Measurements from ENCODE around the gene MRPS31.
"Not testable (repeated sequence)": the region's sequence is repeated elsewhere in the genome, so short reads cannot be mapped to it uniquely, and the experiment has no call there.

Gene MRPS31

DNA sequence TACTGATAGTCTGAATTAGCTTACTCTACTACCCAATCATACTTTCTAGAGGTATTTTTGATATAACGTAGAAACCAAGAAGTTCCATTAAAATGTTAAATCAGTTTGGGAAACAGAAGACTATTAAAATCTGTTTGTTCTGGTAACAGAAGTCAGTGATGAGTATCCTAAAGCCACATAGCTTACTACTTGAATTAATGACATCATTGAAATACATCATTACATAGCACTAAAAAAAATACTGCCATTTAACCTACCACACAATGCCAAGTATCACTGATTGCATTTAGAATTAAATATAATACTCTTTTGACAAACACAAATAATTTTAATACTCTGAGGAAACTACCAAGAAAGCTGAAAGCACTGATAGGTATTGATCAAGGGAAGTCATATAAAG, 5.4 kb downstream of the MRPS31 start:
- H3K4me3 ChIP-seq (ENCODE audit: low read depth in 1 of 2, low read length in 2 of 2): no peak overlapping the region
- no peaks in the 10 kb centered on the region for H3K27me3 ChIP-seq (ENCODE audit: control insufficient read depth in 1 of 2, insufficient read depth in 2 of 2, low read length in 2 of 2)
- no peaks in the 10 kb centered on the region for H3K9me3 ChIP-seq (ENCODE audit: control insufficient read depth in 1 of 2, low read length in 2 of 2)
- H3K9ac ChIP-seq (ENCODE audit: low read depth in 1 of 2, low read length in 2 of 2): no peak overlapping the region
- H3K36me3 ChIP-seq (ENCODE audit: control insufficient read depth in 1 of 2, insufficient read depth in 2 of 2, low read length in 2 of 2): peaks cover 4 to 13% of the 10 kb centered on the region in 2 donors
- peaks cover 11% of the 10 kb centered on the region in 2 donors for H3K4me1 ChIP-seq (ENCODE audit: control insufficient read depth in 1 of 2, insufficient read depth in 2 of 2, low read length in 2 of 2)
- H3K27ac ChIP-seq (ENCODE audit: low read depth, low read length): no peak overlapping the region

DNA sequence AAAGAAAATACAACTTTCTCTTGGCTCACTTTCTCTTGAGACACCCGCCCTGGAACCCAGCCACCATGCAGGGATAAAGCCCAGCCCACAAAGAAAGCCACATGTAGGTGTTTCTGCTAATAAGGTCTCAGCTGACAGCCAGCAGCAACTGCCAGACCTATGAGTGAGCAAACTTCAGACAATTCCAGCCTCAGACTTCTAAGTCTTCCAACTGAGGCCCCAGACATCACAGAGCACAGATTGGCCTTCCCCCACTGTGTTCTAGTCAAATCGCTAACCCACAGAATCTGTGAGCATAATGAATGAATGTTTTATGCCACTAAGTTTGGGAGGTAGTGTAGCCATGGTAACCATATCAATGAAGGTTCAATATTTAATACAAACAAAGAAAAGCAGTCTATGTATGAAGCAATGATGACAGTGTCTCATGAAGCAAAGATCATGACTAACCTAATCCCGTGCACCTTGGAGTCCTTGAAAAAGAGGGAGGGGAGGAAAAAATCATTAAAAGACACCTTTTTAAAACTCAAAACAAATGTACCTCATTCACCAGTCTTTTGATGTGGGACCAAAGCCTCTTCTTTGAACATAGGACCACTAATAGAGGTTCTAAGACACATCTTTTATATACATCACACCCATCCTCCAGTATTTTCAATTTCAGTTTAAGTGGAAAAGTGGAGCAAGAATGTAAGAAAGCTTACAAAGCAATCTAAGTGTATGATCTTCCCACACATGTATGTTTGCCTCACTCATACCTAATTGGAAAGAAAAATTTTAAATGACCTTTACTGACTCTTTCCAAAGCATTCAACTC, 6.2 kb downstream of the MRPS31 start:
- no peaks in the 10 kb centered on the region for H3K9me3 ChIP-seq (ENCODE audit: control insufficient read depth in 1 of 2, low read length in 2 of 2)
- H3K27ac ChIP-seq (ENCODE audit: low read depth, low read length): no peak overlapping the region
- no peaks in the 10 kb centered on the region for H3K27me3 ChIP-seq (ENCODE audit: control insufficient read depth in 1 of 2, insufficient read depth in 2 of 2, low read length in 2 of 2)
- peaks cover 3 to 11% of the 10 kb centered on the region in 2 donors for H3K4me1 ChIP-seq (ENCODE audit: control insufficient read depth in 1 of 2, insufficient read depth in 2 of 2, low read length in 2 of 2)
- H3K4me3 ChIP-seq (ENCODE audit: low read depth in 1 of 2, low read length in 2 of 2): no peak overlapping the region
- H3K9ac ChIP-seq (ENCODE audit: low read depth in 1 of 2, low read length in 2 of 2): no peak overlapping the region
- peaks cover 4 to 15% of the 10 kb centered on the region in 2 donors for H3K36me3 ChIP-seq (ENCODE audit: control insufficient read depth in 1 of 2, insufficient read depth in 2 of 2, low read length in 2 of 2)

DNA sequence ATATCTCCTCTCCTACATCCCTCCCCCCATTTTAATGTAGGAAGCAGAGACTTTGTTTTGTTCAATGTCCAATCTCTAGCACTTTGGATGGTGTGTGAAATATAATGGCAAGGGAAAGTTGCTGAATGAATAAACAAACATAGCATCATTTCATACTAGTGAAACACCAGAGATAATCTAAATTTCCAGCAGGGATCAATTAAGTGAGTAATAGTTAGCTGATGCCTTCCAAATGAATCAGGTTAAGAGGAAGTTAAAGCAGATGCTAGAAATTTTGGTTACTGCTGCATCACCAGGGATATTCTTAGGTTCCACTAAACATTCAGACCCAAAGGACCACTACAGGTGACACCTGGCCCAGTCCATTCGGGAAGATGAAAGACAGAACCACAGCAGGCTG, 8.1 kb downstream of the MRPS31 start:
- peaks cover 3 to 8% of the 10 kb centered on the region in 2 donors for H3K4me1 ChIP-seq (ENCODE audit: control insufficient read depth in 1 of 2, insufficient read depth in 2 of 2, low read length in 2 of 2)
- no peak overlapping the region for H3K9ac ChIP-seq (ENCODE audit: low read depth in 1 of 2, low read length in 2 of 2)
- H3K36me3 ChIP-seq (ENCODE audit: control insufficient read depth in 1 of 2, insufficient read depth in 2 of 2, low read length in 2 of 2): peaks cover 4 to 24% of the 10 kb centered on the region in 2 donors
- no peaks in the 10 kb centered on the region for H3K27me3 ChIP-seq (ENCODE audit: control insufficient read depth in 1 of 2, insufficient read depth in 2 of 2, low read length in 2 of 2)
- H3K4me3 ChIP-seq (ENCODE audit: low read depth in 1 of 2, low read length in 2 of 2): no peak overlapping the region
- H3K9me3 ChIP-seq (ENCODE audit: control insufficient read depth in 1 of 2, low read length in 2 of 2): no peaks in the 10 kb centered on the region
- H3K27ac ChIP-seq (ENCODE audit: low read depth, low read length): no peak overlapping the region

DNA sequence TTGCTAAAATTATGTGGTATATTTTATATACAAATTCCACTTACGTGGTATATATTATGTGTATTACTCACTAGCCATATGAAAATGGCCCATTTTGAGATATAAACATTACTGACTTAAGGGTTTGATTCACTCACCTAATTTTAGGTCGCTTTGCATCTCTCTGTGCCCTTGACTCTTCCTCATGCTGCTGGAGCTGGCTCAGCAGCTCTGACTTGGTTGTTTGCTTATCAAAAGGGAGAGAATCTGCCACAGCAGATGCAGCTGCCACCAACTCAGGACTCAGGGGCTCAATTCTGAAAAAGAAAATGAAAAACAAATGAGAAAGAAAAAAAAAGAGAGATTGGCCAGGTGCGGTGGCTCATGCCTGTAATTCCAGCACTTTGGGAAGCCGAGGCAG, 12.2 kb downstream of the MRPS31 start:
- Histone ChIP-seq H3K9me3 (ENCODE audit: control insufficient read depth in 1 of 2, low read length in 2 of 2) (no peaks in the 10 kb centered on the region), H3K4me3 (ENCODE audit: low read depth in 1 of 2, low read length in 2 of 2) (no peak overlapping the region), H3K36me3 (ENCODE audit: control insufficient read depth in 1 of 2, insufficient read depth in 2 of 2, low read length in 2 of 2) (peaks cover 4 to 27% of the 10 kb centered on the region in 2 donors), H3K9ac (ENCODE audit: low read depth in 1 of 2, low read length in 2 of 2) (no peak overlapping the region), H3K27ac (ENCODE audit: low read depth, low read length) (no peak overlapping the region), H3K4me1 (ENCODE audit: control insufficient read depth in 1 of 2, insufficient read depth in 2 of 2, low read length in 2 of 2) (no peaks in the 10 kb centered on the region), H3K27me3 (ENCODE audit: control insufficient read depth in 1 of 2, insufficient read depth in 2 of 2, low read length in 2 of 2) (no peaks in the 10 kb centered on the region)

DNA sequence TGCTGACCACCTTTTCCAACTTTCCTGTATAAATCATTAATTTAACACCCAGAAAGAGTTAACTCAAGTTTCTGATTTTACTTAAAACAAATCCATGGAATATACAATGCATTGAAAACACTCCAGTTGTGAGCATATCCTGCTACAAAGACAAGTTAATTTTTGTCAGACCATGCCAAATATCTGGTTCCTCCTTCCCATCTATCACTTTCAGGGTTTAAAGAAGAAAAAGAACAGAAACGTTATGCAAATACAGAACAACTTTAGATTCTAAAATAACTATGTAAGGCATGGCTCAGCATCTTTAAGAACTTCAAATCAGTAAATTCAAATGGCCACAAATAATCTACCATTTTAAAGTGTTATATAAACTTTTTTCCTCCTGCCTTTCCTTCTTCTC, 14.9 kb downstream of the MRPS31 start:
- Histone ChIP-seq H3K9me3 (ENCODE audit: control insufficient read depth in 1 of 2, low read length in 2 of 2) (no peaks in the 10 kb centered on the region), H3K27ac (ENCODE audit: low read depth, low read length) (no peak overlapping the region), H3K4me3 (ENCODE audit: low read depth in 1 of 2, low read length in 2 of 2) (no peak overlapping the region), H3K27me3 (ENCODE audit: control insufficient read depth in 1 of 2, insufficient read depth in 2 of 2, low read length in 2 of 2) (no peaks in the 10 kb centered on the region), H3K4me1 (ENCODE audit: control insufficient read depth in 1 of 2, insufficient read depth in 2 of 2, low read length in 2 of 2) (no peaks in the 10 kb centered on the region), H3K36me3 (ENCODE audit: control insufficient read depth in 1 of 2, insufficient read depth in 2 of 2, low read length in 2 of 2) (peaks cover 9 to 39% of the 10 kb centered on the region in 2 donors), H3K9ac (ENCODE audit: low read depth in 1 of 2, low read length in 2 of 2) (no peak overlapping the region)

DNA sequence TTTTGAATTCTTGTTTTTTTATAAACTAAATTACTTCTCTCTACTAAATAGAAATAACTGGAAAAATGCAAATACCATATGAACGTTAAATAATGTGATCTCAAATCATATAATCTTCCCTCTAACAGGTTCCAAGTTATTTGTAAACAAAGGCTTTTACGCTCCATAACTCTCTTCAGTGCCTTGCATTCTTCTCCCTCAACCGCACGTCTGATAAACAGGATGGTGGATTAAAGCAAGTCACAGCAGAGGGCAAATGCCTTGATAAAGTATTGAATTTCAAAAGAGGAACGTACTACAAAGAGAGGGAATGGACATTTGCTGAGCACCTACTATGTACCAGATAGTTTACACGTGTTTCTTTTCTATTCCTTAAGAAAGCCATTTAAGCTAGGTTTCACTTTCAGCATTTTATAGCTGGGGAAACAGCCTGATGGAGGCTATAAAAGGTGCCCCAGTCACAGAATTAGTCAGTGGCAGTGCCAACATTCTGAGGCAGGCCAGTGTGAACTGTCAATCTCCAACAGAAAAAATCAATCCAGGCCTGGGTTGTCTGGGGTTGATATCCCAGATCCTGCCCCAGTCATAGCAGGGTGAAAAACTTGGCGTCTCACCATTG, 15.8 kb downstream of the MRPS31 start:
- Histone ChIP-seq H3K4me1 (ENCODE audit: control insufficient read depth in 1 of 2, insufficient read depth in 2 of 2, low read length in 2 of 2) (no peaks in the 10 kb centered on the region), H3K27ac (ENCODE audit: low read depth, low read length) (no peak overlapping the region), H3K9me3 (ENCODE audit: control insufficient read depth in 1 of 2, low read length in 2 of 2) (no peaks in the 10 kb centered on the region), H3K9ac (ENCODE audit: low read depth in 1 of 2, low read length in 2 of 2) (no peak overlapping the region), H3K27me3 (ENCODE audit: control insufficient read depth in 1 of 2, insufficient read depth in 2 of 2, low read length in 2 of 2) (no peaks in the 10 kb centered on the region), H3K36me3 (ENCODE audit: control insufficient read depth in 1 of 2, insufficient read depth in 2 of 2, low read length in 2 of 2) (peaks cover 9 to 40% of the 10 kb centered on the region in 2 donors), H3K4me3 (ENCODE audit: low read depth in 1 of 2, low read length in 2 of 2) (no peak overlapping the region)

DNA sequence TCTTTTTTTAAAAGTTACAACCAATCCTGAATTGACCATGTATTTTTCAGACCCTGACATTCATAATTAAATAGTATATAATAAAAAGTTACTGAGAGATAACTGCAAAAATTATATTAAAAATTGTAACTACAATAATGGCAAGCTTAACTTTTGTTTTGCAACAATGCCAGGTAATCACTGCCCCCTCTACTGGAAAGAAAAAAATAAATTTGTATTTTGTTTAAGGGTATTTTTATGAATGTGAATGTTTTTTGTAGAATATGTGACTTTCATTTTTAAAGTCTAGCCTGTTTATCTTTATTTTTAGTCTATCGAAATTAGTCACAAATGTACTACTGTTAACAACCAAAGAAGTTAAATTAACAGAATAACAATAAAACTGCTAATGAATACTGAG, 21.7 kb downstream of the MRPS31 start:
- Histone ChIP-seq H3K4me3 (ENCODE audit: low read depth in 1 of 2, low read length in 2 of 2) (no peak overlapping the region), H3K27me3 (ENCODE audit: control insufficient read depth in 1 of 2, insufficient read depth in 2 of 2, low read length in 2 of 2) (no peaks in the 10 kb centered on the region), H3K9ac (ENCODE audit: low read depth in 1 of 2, low read length in 2 of 2) (no peak overlapping the region), H3K36me3 (ENCODE audit: control insufficient read depth in 1 of 2, insufficient read depth in 2 of 2, low read length in 2 of 2) (peaks cover 9 to 32% of the 10 kb centered on the region in 2 donors), H3K9me3 (ENCODE audit: control insufficient read depth in 1 of 2, low read length in 2 of 2) (no peaks in the 10 kb centered on the region), H3K4me1 (ENCODE audit: control insufficient read depth in 1 of 2, insufficient read depth in 2 of 2, low read length in 2 of 2) (no peaks in the 10 kb centered on the region), H3K27ac (ENCODE audit: low read depth, low read length) (no peak overlapping the region)

DNA sequence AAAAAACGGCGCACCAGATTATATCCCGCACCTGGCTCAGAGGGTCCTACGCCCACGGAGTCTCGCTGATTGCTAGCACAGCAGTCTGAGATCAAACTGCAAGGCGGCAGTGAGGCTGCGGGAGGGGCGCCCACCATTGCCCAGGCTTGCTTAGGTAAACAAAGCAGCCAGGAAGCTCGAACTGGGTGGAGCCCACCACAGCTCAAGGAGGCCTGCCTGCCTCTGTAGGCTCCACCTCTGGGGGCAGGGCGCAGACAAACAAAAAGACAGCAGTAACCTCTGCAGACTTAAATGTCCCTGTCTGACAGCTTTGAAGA, 35.8 kb downstream of the MRPS31 start:
- not testable (repeated sequence) for H3K9ac ChIP-seq (ENCODE audit: low read depth in 1 of 2, low read length in 2 of 2); H3K27me3 ChIP-seq (ENCODE audit: control insufficient read depth in 1 of 2, insufficient read depth in 2 of 2, low read length in 2 of 2); H3K4me1 ChIP-seq (ENCODE audit: control insufficient read depth in 1 of 2, insufficient read depth in 2 of 2, low read length in 2 of 2); H3K9me3 ChIP-seq (ENCODE audit: control insufficient read depth in 1 of 2, low read length in 2 of 2); H3K4me3 ChIP-seq (ENCODE audit: low read depth in 1 of 2, low read length in 2 of 2); H3K27ac ChIP-seq (ENCODE audit: low read depth, low read length); H3K36me3 ChIP-seq (ENCODE audit: control insufficient read depth in 1 of 2, insufficient read depth in 2 of 2, low read length in 2 of 2)

DNA sequence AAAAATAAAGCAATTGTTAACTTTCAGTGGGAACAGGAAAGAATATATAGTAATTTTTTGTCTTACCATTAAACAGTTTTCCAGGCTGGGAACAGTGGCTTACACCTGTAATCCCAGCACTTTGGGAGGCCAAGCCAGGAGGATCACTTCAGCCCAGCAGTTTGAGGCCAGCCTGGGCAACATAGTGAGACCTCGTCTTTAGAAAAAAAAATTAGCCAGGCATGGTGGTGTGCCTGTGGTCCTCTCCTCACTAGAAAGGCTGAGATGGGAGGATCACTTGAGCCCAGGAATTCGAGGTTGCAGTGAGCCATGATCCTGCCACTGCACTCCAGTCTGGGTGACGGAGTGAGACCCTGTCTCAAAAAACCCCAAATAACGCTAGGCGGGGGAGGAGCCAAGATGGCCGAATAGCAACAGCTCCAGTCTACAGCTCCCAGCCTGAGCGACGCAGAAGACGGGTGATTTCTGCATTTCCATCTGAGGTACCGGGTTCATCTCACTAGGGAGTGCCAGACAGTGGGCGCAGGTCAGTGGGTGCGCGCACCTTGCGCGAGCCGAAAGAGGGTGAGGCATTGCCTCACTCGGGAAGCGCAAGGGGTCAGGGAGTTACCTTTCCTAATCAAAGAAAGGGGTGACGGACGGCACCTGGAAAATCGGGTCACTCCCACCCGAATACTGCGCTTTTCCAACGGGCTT, 36.3 kb downstream of the MRPS31 start:
- H3K36me3 ChIP-seq (ENCODE audit: control insufficient read depth in 1 of 2, insufficient read depth in 2 of 2, low read length in 2 of 2); H3K4me3 ChIP-seq (ENCODE audit: low read depth in 1 of 2, low read length in 2 of 2); H3K9me3 ChIP-seq (ENCODE audit: control insufficient read depth in 1 of 2, low read length in 2 of 2); H3K9ac ChIP-seq (ENCODE audit: low read depth in 1 of 2, low read length in 2 of 2); H3K27me3 ChIP-seq (ENCODE audit: control insufficient read depth in 1 of 2, insufficient read depth in 2 of 2, low read length in 2 of 2); H3K4me1 ChIP-seq (ENCODE audit: control insufficient read depth in 1 of 2, insufficient read depth in 2 of 2, low read length in 2 of 2); H3K27ac ChIP-seq (ENCODE audit: low read depth, low read length): not testable (repeated sequence)

DNA sequence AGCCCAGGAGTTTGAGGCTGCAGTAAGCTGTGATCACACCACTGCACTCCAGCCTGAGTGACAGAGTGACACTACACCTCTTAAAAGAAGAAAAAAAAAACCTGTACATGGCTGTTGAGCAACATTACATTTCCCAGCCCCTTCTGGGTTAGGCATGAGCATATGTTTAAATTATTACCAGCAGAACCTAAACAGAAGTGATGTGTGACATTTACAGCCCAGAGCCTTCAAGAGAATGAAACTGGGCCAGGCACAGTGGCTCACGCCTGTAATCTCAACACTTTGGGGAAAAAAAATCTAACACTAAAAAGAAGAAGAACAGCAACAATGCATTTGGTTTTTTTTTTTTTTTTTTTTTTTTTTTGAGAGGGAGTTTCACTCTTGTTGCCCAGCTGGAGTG, 38.3 kb downstream of the MRPS31 start:
- Histone ChIP-seq H3K27ac (ENCODE audit: low read depth, low read length) (no peak overlapping the region), H3K27me3 (ENCODE audit: control insufficient read depth in 1 of 2, insufficient read depth in 2 of 2, low read length in 2 of 2) (no peaks in the 10 kb centered on the region), H3K4me3 (ENCODE audit: low read depth in 1 of 2, low read length in 2 of 2) (no peak overlapping the region), H3K4me1 (ENCODE audit: control insufficient read depth in 1 of 2, insufficient read depth in 2 of 2, low read length in 2 of 2) (no peaks in the 10 kb centered on the region), H3K9ac (ENCODE audit: low read depth in 1 of 2, low read length in 2 of 2) (no peak overlapping the region), H3K36me3 (ENCODE audit: control insufficient read depth in 1 of 2, insufficient read depth in 2 of 2, low read length in 2 of 2) (peaks cover 3 to 17% of the 10 kb centered on the region in 2 donors), H3K9me3 (ENCODE audit: control insufficient read depth in 1 of 2, low read length in 2 of 2) (no peaks in the 10 kb centered on the region)
